Measurements from ENCODE around the gene LRP1B. TPM values are rescaled to one million over a fixed set of nuclear protein-coding genes. Genes with fewer than 3 reads are reported as not detected.

Gene LRP1B
- total RNA-seq, 1 experiment from 2014 or later: 0.52 TPM

- no peak for DNase-seq (ENCODE audit: low spot score)
- no peaks in the 10 kb centered on the region for H3K9me3 Mint-ChIP-seq
- ChIA-PET CTCF (no interaction called here), POLR2A (no interaction called here)
- H3K36me3 Mint-ChIP-seq: no peaks in the 10 kb centered on the region
- H3K27ac Mint-ChIP-seq: no peak overlapping the region
- TF ChIP-seq CBFB (CRISPR knock-in tag; IDR thresholded peaks at IDR 0.05; ENCODE audit: low read depth): no peak
- no peak for TF ChIP-seq TP53 (CRISPR knock-in tag; IDR thresholded peaks at IDR 0.05)
- no peak for TF ChIP-seq E2F4 (CRISPR knock-in tag; IDR thresholded peaks at IDR 0.05; ENCODE audit: borderline replicate concordance, low read depth)
- no peak for TF ChIP-seq SP1 (CRISPR knock-in tag; conservative IDR thresholded peaks at IDR 0.05)
- TF ChIP-seq GRHL2 (CRISPR knock-in tag; IDR thresholded peaks at IDR 0.05; ENCODE audit: insufficient replicate concordance, severe bottlenecking): no peak
- TF ChIP-seq SMAD3 (CRISPR knock-in tag; IDR thresholded peaks at IDR 0.05; ENCODE audit: borderline replicate concordance): no peak
- TF ChIP-seq NFYB (CRISPR knock-in tag; conservative IDR thresholded peaks at IDR 0.05; ENCODE audit: low read depth): no peak
- TF ChIP-seq TEAD4 (CRISPR knock-in tag; IDR thresholded peaks at IDR 0.05): no peak
- no peak for TF ChIP-seq ATF6 (CRISPR knock-in tag; IDR thresholded peaks at IDR 0.05)
- no peak for TF ChIP-seq ZMAT4 (CRISPR knock-in tag; IDR thresholded peaks at IDR 0.05)
- no peak for TF ChIP-seq AR (CRISPR knock-in tag; IDR thresholded peaks at IDR 0.05)
- TF ChIP-seq NR2C2 (CRISPR knock-in tag; IDR thresholded peaks at IDR 0.05): no peak
- TF ChIP-seq MXD4 (CRISPR knock-in tag; IDR thresholded peaks at IDR 0.05; ENCODE audit: borderline replicate concordance): no peak
- TF ChIP-seq JAZF1 (CRISPR knock-in tag; IDR thresholded peaks at IDR 0.05): no peak
- no peak for TF ChIP-seq ZNF232 (CRISPR knock-in tag; IDR thresholded peaks at IDR 0.05)
- TF ChIP-seq ZBTB21 (CRISPR knock-in tag; IDR thresholded peaks at IDR 0.05; ENCODE audit: borderline replicate concordance): no peak
- H3K4me3 Mint-ChIP-seq: no peak overlapping the region
- no peaks in the 10 kb centered on the region for H3K27me3 Mint-ChIP-seq (ENCODE audit: low read depth)
- peaks cover 10% of the 10 kb centered on the region for H3K4me1 Mint-ChIP-seq
- ATAC-seq: no peak
Observed at GRCh38 chr2:141703501-141703900, 427.3 kb downstream of the LRP1B start.

GRCh38 chr2:141701618-141702017, 429.2 kb downstream of the LRP1B start:
- no peak for DNase-seq (ENCODE audit: low spot score)
- ChIA-PET POLR2A (no interaction called here), CTCF (no interaction called here)
- Mint-ChIP-seq H3K27ac (no peak overlapping the region), H3K4me1 (peaks cover 10% of the 10 kb centered on the region), H3K27me3 (ENCODE audit: low read depth) (no peaks in the 10 kb centered on the region), H3K4me3 (no peak overlapping the region), H3K36me3 (no peaks in the 10 kb centered on the region), H3K9me3 (no peaks in the 10 kb centered on the region)
- TF ChIP-seq SMAD4 (CRISPR knock-in tag; IDR thresholded peaks at IDR 0.05): no peak
- TF ChIP-seq ATF6 (CRISPR knock-in tag; IDR thresholded peaks at IDR 0.05): no peak
- ATAC-seq: no peak

All from WTC11 (cell line).